Neural cell (in vitro differentiated cells): ENCODE results near the gene ARHGAP24. TPM values are rescaled to one million over a fixed set of nuclear protein-coding genes. Genes with fewer than 3 reads are reported as not detected.

ENCODE experiments used
- H2AFZ ChIP-seq: fragments of 200-600, 300-800 bp; sonication (generic), shearing (Covaris generic); 2 replicates; pipeline ENCODE4 v1.6.0; 2014; ENCODE audit warnings: low read depth, mild to moderate bottlenecking, antibody characterized with exemption, low read length, moderate library complexity
- H3F3A ChIP-seq: fragments of 200-600 bp; shearing (Covaris generic); 2 replicates; pipeline ENCODE4 v1.6.1; 2016; ENCODE audit warnings: mild to moderate bottlenecking, moderate library complexity, mixed read lengths, antibody characterized with exemption, low read length; ENCODE audit not compliant: insufficient read depth, poor library complexity, severe bottlenecking
- H3K27ac ChIP-seq: fragments of 200-600, 300-800 bp; sonication (generic), shearing (Covaris generic); 2 replicates; pipeline ENCODE4 v1.5.1; 2014; ENCODE audit warnings: mild to moderate bottlenecking, low read length, moderate library complexity
- H3K27me3 ChIP-seq: fragments of 300-800, 200-600 bp; sonication (generic), shearing (Covaris generic); 2 replicates; pipeline ENCODE4 v1.6.0; 2014; ENCODE audit warnings: mild to moderate bottlenecking, low read depth, low read length, moderate library complexity; ENCODE audit not compliant: insufficient read depth
- H3K36me3 ChIP-seq: fragments of 300-800, 200-600 bp; sonication (generic), shearing (Covaris generic); 2 replicates; pipeline ENCODE4 v1.5.1; 2014; ENCODE audit warnings: mild to moderate bottlenecking, antibody characterized with exemption, low read length, moderate library complexity; ENCODE audit not compliant: insufficient read depth
- H3K4me2 ChIP-seq: fragments of 300-800, 200-600 bp; sonication (generic), shearing (Covaris generic); 2 replicates; pipeline ENCODE4 v1.6.0; 2014; ENCODE audit warnings: mild to moderate bottlenecking, low read length
- H3K4me3 ChIP-seq: fragments of 300-800, 200-600 bp; sonication (generic), shearing (Covaris generic); 2 replicates; pipeline ENCODE4 v1.5.1; 2014; ENCODE audit warnings: mild to moderate bottlenecking, low read length, moderate library complexity
- H3K79me2 ChIP-seq: fragments of 200-600 bp; shearing (Covaris generic); replicated peaks from 2 replicates; pipeline ENCODE4 v1.6.0; 2014; ENCODE audit warnings: mild to moderate bottlenecking, low read length, moderate library complexity; ENCODE audit not compliant: insufficient read depth
- H3K9ac ChIP-seq: fragments of 300-800, 200-600 bp; sonication (generic), shearing (Covaris generic); 2 replicates; pipeline ENCODE4 v1.6.1; 2016; ENCODE audit warnings: mild to moderate bottlenecking, low read length, mixed read lengths
- H3K9me2 ChIP-seq: fragments of 200-600 bp; shearing (Covaris generic); 2 replicates; pipeline ENCODE4 v1.6.1; 2016; ENCODE audit warnings: mild to moderate bottlenecking, low read length, mixed read lengths; ENCODE audit not compliant: insufficient read depth
- H3K9me3 ChIP-seq: fragments of 200-600, 300-800 bp; sonication (generic), shearing (Covaris generic); 2 replicates; pipeline ENCODE4 v1.6.1; 2016; ENCODE audit warnings: mild to moderate bottlenecking, mixed run types, low read length, moderate library complexity, mixed read lengths
- H4K20me1 ChIP-seq: fragments of 200-600 bp; shearing (Covaris generic); 2 replicates; pipeline ENCODE4 v1.6.1; 2016; ENCODE audit warnings: mild to moderate bottlenecking, mixed run types; ENCODE audit not compliant: insufficient read depth
- EP300 ChIP-seq: fragments of 450-650 bp; conservative IDR thresholded peaks from 2 replicates; pipeline ENCODE4 v1.6.1; 2014; ENCODE audit warnings: antibody characterized with exemption, mild to moderate bottlenecking, moderate library complexity; ENCODE audit not compliant: poor library complexity, severe bottlenecking
- EZH2 ChIP-seq: fragments of 200-600, 300-800 bp; shearing (Covaris generic), sonication (generic); IDR thresholded peaks from 2 replicates; pipeline ENCODE4 v1.6.1; 2014; ENCODE audit warnings: antibody characterized with exemption, low read length, borderline replicate concordance, mild to moderate bottlenecking; ENCODE audit not compliant: insufficient read depth, poor library complexity, severe bottlenecking
- MXI1 ChIP-seq: fragments of 450-650 bp; conservative IDR thresholded peaks from 2 replicates; pipeline ENCODE4 v1.6.1; 2014; ENCODE audit warnings: antibody characterized with exemption, mild to moderate bottlenecking; ENCODE audit not compliant: poor library complexity, severe bottlenecking
- POLR2AphosphoS5 ChIP-seq: IDR thresholded peaks from 2 replicates; pipeline ENCODE4 v1.6.1; 2012
- RAD21 ChIP-seq: fragments of 450-650 bp; conservative IDR thresholded peaks from 2 replicates; pipeline ENCODE4 v1.6.1; 2014; ENCODE audit warnings: antibody characterized with exemption, mild to moderate bottlenecking, moderate library complexity
- SMC3 ChIP-seq: fragments of 450-650 bp; conservative IDR thresholded peaks from 2 replicates; pipeline ENCODE4 v1.6.1; 2014; ENCODE audit warnings: antibody characterized with exemption, mild to moderate bottlenecking, moderate library complexity; ENCODE audit not compliant: poor library complexity
- polyA plus RNA-seq: library from polyadenylated mRNA; depleted of rRNA; stranded (reverse); fragments of >200 nt; gene quantifications from 2 replicates; pipeline ENCODE4 v1.2.3, GENCODE V29; 2014
- TF ChIP-seq, protein P1 (sequence below): fragments of 450-650 bp; IDR thresholded peaks from 2 replicates; pipeline ENCODE4 v1.5.1; 2014; ENCODE audit warnings: antibody characterized with exemption, mild to moderate bottlenecking, moderate library complexity; ENCODE audit not compliant: poor library complexity, severe bottlenecking
- TF ChIP-seq, protein P2 (sequence below): IDR thresholded peaks from 2 replicates; pipeline ENCODE4 v1.6.1; 2012; ENCODE audit warnings: borderline replicate concordance

Gene ARHGAP24
- polyA plus RNA-seq, 1 donor from 2014 or later, result 2.9 TPM

DNA sequence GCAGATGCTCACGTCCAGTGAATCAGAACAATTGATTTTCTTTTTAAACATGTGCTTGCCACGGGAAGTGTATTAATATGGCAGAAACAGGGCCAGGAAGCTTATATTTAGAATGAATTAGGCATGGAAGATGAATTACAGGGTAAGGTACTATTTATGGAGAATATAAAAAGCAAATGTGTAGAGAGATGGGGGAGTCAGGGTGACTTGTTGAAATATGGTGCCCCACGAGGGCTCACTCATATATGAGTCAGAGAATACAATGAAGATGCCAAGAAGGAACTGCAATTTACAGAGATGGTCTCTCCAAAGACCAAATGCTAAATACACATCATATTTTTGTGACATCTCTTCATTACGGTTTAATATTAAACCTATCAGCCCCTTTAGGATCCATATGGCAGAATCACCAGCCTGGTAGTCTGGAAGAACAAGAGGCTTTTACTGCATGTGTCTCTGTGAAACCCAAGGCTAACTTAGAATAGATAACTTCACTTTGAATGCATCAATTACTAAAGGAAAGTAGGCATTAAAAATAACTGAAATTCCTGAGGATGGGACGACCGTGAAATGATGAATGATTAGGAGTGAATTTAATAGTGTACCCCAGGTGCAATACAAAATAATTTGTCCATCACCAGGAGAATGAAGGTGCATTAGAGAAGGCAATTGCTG, 385.3 kb downstream of the ARHGAP24 start:
- Histone ChIP-seq H2AFZ (no peak overlapping the region), H3K9me3 (no peaks in the 10 kb centered on the region), H3K9ac (no peak overlapping the region), H3K36me3 (no peaks in the 10 kb centered on the region), H3K4me3 (no peak overlapping the region), H3K27ac (no peak overlapping the region), H4K20me1 (no peaks in the 10 kb centered on the region), H3K27me3 (no peaks in the 10 kb centered on the region), H3K4me2 (no peak overlapping the region), H3K9me2 (no peaks in the 10 kb centered on the region), H3K79me2 (no peaks in the 10 kb centered on the region), H3F3A (no peaks in the 10 kb centered on the region)
- TF ChIP-seq EZH2, result no peak
- no peak for TF ChIP-seq POLR2AphosphoS5
- TF ChIP-seq, protein P1, sequence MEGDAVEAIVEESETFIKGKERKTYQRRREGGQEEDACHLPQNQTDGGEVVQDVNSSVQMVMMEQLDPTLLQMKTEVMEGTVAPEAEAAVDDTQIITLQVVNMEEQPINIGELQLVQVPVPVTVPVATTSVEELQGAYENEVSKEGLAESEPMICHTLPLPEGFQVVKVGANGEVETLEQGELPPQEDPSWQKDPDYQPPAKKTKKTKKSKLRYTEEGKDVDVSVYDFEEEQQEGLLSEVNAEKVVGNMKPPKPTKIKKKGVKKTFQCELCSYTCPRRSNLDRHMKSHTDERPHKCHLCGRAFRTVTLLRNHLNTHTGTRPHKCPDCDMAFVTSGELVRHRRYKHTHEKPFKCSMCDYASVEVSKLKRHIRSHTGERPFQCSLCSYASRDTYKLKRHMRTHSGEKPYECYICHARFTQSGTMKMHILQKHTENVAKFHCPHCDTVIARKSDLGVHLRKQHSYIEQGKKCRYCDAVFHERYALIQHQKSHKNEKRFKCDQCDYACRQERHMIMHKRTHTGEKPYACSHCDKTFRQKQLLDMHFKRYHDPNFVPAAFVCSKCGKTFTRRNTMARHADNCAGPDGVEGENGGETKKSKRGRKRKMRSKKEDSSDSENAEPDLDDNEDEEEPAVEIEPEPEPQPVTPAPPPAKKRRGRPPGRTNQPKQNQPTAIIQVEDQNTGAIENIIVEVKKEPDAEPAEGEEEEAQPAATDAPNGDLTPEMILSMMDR, result no peak
- TF ChIP-seq SMC3, result no peak
- TF ChIP-seq RAD21, result no peak
- no peak for TF ChIP-seq MXI1
- TF ChIP-seq, protein P2, sequence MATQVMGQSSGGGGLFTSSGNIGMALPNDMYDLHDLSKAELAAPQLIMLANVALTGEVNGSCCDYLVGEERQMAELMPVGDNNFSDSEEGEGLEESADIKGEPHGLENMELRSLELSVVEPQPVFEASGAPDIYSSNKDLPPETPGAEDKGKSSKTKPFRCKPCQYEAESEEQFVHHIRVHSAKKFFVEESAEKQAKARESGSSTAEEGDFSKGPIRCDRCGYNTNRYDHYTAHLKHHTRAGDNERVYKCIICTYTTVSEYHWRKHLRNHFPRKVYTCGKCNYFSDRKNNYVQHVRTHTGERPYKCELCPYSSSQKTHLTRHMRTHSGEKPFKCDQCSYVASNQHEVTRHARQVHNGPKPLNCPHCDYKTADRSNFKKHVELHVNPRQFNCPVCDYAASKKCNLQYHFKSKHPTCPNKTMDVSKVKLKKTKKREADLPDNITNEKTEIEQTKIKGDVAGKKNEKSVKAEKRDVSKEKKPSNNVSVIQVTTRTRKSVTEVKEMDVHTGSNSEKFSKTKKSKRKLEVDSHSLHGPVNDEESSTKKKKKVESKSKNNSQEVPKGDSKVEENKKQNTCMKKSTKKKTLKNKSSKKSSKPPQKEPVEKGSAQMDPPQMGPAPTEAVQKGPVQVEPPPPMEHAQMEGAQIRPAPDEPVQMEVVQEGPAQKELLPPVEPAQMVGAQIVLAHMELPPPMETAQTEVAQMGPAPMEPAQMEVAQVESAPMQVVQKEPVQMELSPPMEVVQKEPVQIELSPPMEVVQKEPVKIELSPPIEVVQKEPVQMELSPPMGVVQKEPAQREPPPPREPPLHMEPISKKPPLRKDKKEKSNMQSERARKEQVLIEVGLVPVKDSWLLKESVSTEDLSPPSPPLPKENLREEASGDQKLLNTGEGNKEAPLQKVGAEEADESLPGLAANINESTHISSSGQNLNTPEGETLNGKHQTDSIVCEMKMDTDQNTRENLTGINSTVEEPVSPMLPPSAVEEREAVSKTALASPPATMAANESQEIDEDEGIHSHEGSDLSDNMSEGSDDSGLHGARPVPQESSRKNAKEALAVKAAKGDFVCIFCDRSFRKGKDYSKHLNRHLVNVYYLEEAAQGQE, result no peak
- TF ChIP-seq EP300, result no peak

GRCh38 chr4:85861064-85861765, 386.3 kb downstream of the ARHGAP24 start:
- TF ChIP-seq RAD21 (no peak), SMC3 (no peak), EZH2 (no peak)
- TF ChIP-seq, protein P1, result no peak

More at GRCh38 chr4:85861064-85861765, 386.3 kb downstream of the ARHGAP24 start:
- Histone ChIP-seq H3K27me3 (no peaks in the 10 kb centered on the region), H4K20me1 (no peaks in the 10 kb centered on the region), H3K27ac (no peak overlapping the region), H3K4me3 (no peak overlapping the region), H3K79me2 (no peaks in the 10 kb centered on the region), H2AFZ (no peak overlapping the region), H3K9me2 (no peaks in the 10 kb centered on the region), H3K9ac (no peak overlapping the region), H3K4me2 (no peak overlapping the region), H3K36me3 (no peaks in the 10 kb centered on the region), H3K9me3 (no peaks in the 10 kb centered on the region), H3F3A (no peaks in the 10 kb centered on the region)
